Keratinocyte (primary cell): ENCODE measurements around the gene LHPP.
"Not testable (repeated sequence)": the region's sequence is repeated elsewhere in the genome, so short reads cannot be mapped to it uniquely, and the experiment has no call there.

Experiments
- EZH2 ChIP-seq: IDR thresholded peaks from one replicate; pipeline ENCODE4 v1.6.1; 2012; ENCODE audit warnings: inconsistent platforms, mild to moderate bottlenecking, low read length, moderate library complexity
- TF ChIP-seq, protein P1 (sequence below), 3 experiments: IDR thresholded peaks in 1 of 3; conservative IDR thresholded peaks in 1 of 3; optimal IDR thresholded peaks in 1 of 3; 2 replicates in 2 of 3; 3 replicates in 1 of 3; pipeline versions ENCODE3 to v1.5.1; 2011; ENCODE audit warnings: low read length in 3 of 3, mild to moderate bottlenecking in 3 of 3, moderate library complexity in 2 of 3, control low read depth in 1 of 3, inconsistent platforms in 1 of 3; ENCODE audit not compliant: insufficient read depth in 2 of 3; ENCODE audit errors: extremely low read depth in 1 of 3

DNA sequence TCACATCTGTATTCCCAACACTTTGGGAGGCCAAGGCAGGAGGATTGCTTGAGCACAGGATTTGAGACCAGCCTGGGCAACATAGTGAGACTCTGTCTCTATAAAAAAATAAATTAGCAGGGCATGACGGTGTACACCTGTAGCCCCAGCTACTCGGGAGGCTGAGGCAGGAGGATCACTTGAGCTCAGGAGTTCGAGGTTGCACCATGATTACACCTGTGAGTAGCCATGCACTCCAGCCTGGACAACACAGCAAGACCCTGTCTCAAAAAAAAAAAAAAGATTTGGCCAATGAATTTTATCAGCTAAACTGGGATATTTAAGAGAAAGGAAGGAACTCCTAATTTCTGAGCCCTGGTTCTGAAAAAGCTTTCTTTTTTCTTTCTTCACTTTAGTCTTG lies 87.5 kb downstream of the LHPP start:
- TF ChIP-seq, protein P1, sequence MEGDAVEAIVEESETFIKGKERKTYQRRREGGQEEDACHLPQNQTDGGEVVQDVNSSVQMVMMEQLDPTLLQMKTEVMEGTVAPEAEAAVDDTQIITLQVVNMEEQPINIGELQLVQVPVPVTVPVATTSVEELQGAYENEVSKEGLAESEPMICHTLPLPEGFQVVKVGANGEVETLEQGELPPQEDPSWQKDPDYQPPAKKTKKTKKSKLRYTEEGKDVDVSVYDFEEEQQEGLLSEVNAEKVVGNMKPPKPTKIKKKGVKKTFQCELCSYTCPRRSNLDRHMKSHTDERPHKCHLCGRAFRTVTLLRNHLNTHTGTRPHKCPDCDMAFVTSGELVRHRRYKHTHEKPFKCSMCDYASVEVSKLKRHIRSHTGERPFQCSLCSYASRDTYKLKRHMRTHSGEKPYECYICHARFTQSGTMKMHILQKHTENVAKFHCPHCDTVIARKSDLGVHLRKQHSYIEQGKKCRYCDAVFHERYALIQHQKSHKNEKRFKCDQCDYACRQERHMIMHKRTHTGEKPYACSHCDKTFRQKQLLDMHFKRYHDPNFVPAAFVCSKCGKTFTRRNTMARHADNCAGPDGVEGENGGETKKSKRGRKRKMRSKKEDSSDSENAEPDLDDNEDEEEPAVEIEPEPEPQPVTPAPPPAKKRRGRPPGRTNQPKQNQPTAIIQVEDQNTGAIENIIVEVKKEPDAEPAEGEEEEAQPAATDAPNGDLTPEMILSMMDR (optimal IDR thresholded peaks at IDR 0.05 in 1 of 3, IDR thresholded peaks at IDR 0.05 in 1 of 3, conservative IDR thresholded peaks at IDR 0.05 in 1 of 3; ENCODE audit: extremely low read depth in 1 of 3, insufficient read depth in 2 of 3, low read length in 3 of 3) = not testable (repeated sequence)
- not testable (repeated sequence) for TF ChIP-seq EZH2
